AG04449 (cell line): ENCODE measurements around the gene RELL2.

Source experiments
- CTCF ChIA-PET: fragments of 350-600 bp; formaldehyde crosslinking; extraction: SDS; loops from one replicate; lab custom pipeline; 2021; ENCODE audit warnings: antibody characterized with exemption; lab: Yijun Ruan, JAX
- POLR2A ChIA-PET: fragments of 400-600, 350-600 bp; formaldehyde crosslinking; extraction: SDS; loops from one replicate; lab custom pipeline; 2020; ENCODE audit warnings: antibody characterized with exemption, inconsistent platforms; lab: Yijun Ruan, JAX
- DNase-seq: peaks from one replicate; pipeline ENCODE4 v3.0.0-alpha.2; 2010; ENCODE audit warnings: low read depth, low spot score
- H3K4me3 ChIP-seq: 2 replicates; pipeline ENCODE4 v1.5.1; 2011; ENCODE audit warnings: low read depth, mild to moderate bottlenecking, control low read depth, low read length
- CTCF ChIP-seq: IDR thresholded peaks from one replicate; pipeline ENCODE4 v1.5.1; 2011; ENCODE audit warnings: mild to moderate bottlenecking, moderate library complexity, low read length, control low read depth, inconsistent platforms; ENCODE audit not compliant: insufficient read depth; ENCODE audit errors: missing control alignments

RELL2 gene

GRCh38 chr5:141635646-141636045 is 1.2 kb upstream of the RELL2 start:
- POLR2A ChIA-PET = interaction anchor here (1.1 to 2.0 kb wide), 3 partner anchors 14 to 1137 kb away, joined by 3 to 13 read pairs (median 6); partner anchors contain the start of gene DIAPH1
- TF ChIP-seq CTCF = no peak
- CTCF ChIA-PET = interaction anchor here (1.9 to 11.9 kb wide), 5 partner anchors 9 to 43 kb away, joined by 5 to 314 read pairs (median 33); partner anchors contain the start of gene DIAPH1
- peak overlapping the region; percentile 99 for H3K4me3 ChIP-seq
- DNase-seq = no peak

GRCh38 chr5:141636106-141636412 is 738 bp upstream of the RELL2 start:
- DNase-seq = no peak
- POLR2A ChIA-PET = interaction anchor here (1.1 to 2.0 kb wide), 5 partner anchors 11 to 1136 kb away, joined by 3 to 15 read pairs (median 6); partner anchors contain the start of gene DIAPH1

GRCh38 chr5:141637123-141637766 is 448 bp downstream of the RELL2 start:
- POLR2A ChIA-PET = interaction anchor here (0.6 to 2.0 kb wide), 11 partner anchors 11 to 1199 kb away, joined by 3 to 15 read pairs (median 3); partner anchors contain the start of gene DIAPH1
- peak overlapping the region; percentile 99 for H3K4me3 ChIP-seq
- no peak for DNase-seq
- no peak for TF ChIP-seq CTCF
- CTCF ChIA-PET = interaction anchor here (0.6 to 11.9 kb wide), 8 partner anchors 10 to 1490 kb away, joined by 3 to 314 read pairs (median 14); partner anchors contain the start of genes DIAPH1 and FCHSD1

More at GRCh38 chr5:141636106-141636412, 738 bp upstream of the RELL2 start:
- H3K4me3 ChIP-seq = peak overlapping the region; percentile 99
- CTCF ChIA-PET = interaction anchor here (1.9 to 11.9 kb wide), 5 partner anchors 10 to 43 kb away, joined by 5 to 314 read pairs (median 33); partner anchors contain the start of gene DIAPH1
- no peak for TF ChIP-seq CTCF

GRCh38 chr5:141637767-141638419 is 1.1 kb downstream of the RELL2 start:
- H3K4me3 ChIP-seq = peak overlapping the region; percentile 99
- DNase-seq = no peak
- ChIA-PET CTCF (interaction anchor here (0.9 to 11.9 kb wide), 7 partner anchors 9 to 323 kb away, joined by 3 to 314 read pairs (median 21); partner anchors contain the start of genes DIAPH1 and FCHSD1), POLR2A (interaction anchor here (1.8 to 2.0 kb wide), 2 partner anchors 16 to 46 kb away, joined by 10 to 15 read pairs; no protein-coding TSS in a partner anchor)
- peak; percentile 40 for TF ChIP-seq CTCF

GRCh38 chr5:141638771-141639170 is 2.0 kb downstream of the RELL2 start:
- H3K4me3 ChIP-seq = no peak overlapping the region
- no peak for DNase-seq
- POLR2A ChIA-PET = interaction anchor here (0.9 kb wide), 1 partner anchor 16 kb away, joined by 5 read pairs; no protein-coding TSS in a partner anchor
- CTCF ChIA-PET = interaction anchor here (1.3 to 11.0 kb wide), 4 partner anchors 9 to 49 kb away, joined by 3 to 92 read pairs (median 20); partner anchors contain the start of gene FCHSD1
- TF ChIP-seq CTCF = no peak
